Activated CD8-positive, alpha-beta memory T cell treated with anti-CD3 and anti-CD28 coated beads, Interleukin-2, amount 50 U/mL, for 1 hour (primary cell): ENCODE results near the gene GPX1.
"Not testable (repeated sequence)": the region's sequence is repeated elsewhere in the genome, so short reads cannot be mapped to it uniquely, and the experiment has no call there.

Experiments
- DNase-seq: peaks from one replicate; pipeline ENCODE4 v3.0.0-alpha.2; 2020; ENCODE audit errors: extremely low read depth

GPX1 gene

GRCh38 chr3:49357443-49358216, 523 bp downstream of the GPX1 start:
- DNase-seq = not testable (repeated sequence)

- DNase-seq = not testable (repeated sequence)
Observed at GRCh38 chr3:49357095-49357442, 1.1 kb downstream of the GPX1 start.

DNA sequence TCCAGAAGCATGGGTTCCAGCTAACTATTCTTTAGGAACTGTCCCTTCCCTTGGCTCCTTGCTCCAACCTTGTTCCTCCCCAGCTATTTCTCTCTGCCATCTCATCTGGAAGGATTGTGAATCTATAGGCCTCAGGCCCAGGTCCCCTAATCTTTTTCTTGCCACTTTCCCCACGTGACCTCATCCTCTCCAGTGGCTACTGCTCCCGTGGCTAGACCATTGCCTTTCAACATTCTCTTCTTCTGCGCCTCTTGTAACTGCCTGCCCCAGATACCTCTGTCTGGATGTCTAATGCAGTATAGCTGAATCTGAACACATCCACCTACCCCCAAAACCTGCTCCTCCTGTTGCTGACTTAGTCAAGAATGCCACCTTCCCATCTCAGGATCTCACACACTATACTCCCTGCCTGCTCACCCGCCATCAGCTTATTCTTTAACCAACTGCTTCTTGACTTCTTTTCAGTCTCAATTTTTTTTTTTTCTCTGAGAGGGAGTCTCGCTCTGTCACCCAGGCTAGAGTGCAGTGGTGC, 5.2 kb downstream of the GPX1 start:
- no peak for DNase-seq

DNA sequence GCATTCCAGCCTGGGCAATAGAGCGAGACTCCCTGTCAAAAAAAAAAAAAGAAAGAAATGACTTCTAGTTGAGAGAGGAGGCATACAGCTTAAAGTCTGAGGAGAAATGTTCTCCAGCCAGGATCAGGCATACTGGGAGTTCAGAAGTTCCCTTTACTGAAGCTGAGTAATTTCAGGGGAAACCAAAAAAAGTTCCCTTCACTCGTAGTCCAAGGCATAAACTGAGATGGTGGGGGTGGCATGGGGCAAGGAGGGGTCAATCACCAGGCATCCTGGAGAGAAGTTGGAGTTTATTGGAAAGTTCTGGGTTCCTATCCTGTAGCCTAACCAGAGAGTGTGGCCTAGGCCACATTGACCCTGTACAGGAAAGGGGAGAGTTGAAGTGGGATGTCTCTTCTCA, 5.9 kb downstream of the GPX1 start:
- no peak for DNase-seq

GRCh38 chr3:49351521-49352011, 6.6 kb downstream of the GPX1 start:
- no peak for DNase-seq

GRCh38 chr3:49349348-49350114, 8.6 kb downstream of the GPX1 start:
- no peak for DNase-seq

- not testable (repeated sequence) for DNase-seq
Observed at GRCh38 chr3:49348361-49348760, 9.8 kb downstream of the GPX1 start.

DNA sequence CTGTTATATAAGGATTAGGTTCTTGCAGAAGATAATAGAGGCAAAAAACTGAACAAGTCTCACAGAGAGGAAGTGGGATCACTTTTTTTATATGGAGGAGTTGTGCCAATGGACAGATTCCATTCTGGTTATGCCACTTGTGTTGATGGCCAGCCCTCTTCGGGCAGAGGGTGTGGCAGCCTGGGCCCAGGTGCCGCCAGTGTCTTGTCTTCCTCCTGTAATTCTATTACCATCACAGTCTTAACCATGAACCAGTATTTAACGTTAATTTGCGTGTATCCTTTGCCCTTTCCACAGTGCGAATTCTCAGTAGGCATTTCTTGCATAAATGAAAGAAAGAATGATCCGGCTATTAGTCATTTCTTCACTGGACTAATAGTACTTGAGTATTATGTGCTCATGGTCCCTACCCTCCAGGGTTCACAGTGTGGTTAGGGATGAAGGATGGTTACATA, 11.3 kb downstream of the GPX1 start:
- no peak for DNase-seq

- no peak for DNase-seq
Observed at GRCh38 chr3:49343163-49343562, 15.0 kb downstream of the GPX1 start.

DNA sequence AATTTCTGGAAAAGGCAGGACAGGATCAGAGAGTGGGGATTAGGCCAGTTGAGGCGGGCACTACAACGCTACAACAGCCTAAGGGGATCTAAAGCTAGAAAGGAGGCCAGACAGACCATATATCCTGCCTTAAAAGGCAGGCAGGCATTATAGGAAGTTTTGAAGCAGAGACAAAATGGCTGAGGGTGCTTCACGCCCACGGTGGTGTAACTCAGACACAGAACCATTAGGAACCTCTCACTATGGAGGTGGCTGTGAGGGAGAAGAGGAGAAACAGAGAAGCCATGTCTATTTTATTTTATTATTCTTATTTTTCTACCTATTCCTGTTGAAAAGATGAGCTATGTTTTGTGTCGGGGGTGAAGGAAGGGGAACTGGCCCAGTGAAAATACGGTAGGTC, 16.2 kb downstream of the GPX1 start:
- DNase-seq = no peak

GRCh38 chr3:49339941-49340800, 18.0 kb downstream of the GPX1 start, which contains the start of gene USP4:
Gene USP4 (minus strand): TSS chr3:49340053. CDS start chr3:49340024, 29 bp downstream.
- peak; percentile 75 for DNase-seq

- DNase-seq = no peak
Observed at GRCh38 chr3:49339581-49339940, 18.6 kb downstream of the GPX1 start.

GRCh38 chr3:49333916-49334633, 24.1 kb downstream of the GPX1 start:
- DNase-seq = no peak

- no peak for DNase-seq
Observed at GRCh38 chr3:49333091-49333490, 25.1 kb downstream of the GPX1 start.

GRCh38 chr3:49329186-49329585, 29.0 kb downstream of the GPX1 start:
- DNase-seq = no peak

DNA sequence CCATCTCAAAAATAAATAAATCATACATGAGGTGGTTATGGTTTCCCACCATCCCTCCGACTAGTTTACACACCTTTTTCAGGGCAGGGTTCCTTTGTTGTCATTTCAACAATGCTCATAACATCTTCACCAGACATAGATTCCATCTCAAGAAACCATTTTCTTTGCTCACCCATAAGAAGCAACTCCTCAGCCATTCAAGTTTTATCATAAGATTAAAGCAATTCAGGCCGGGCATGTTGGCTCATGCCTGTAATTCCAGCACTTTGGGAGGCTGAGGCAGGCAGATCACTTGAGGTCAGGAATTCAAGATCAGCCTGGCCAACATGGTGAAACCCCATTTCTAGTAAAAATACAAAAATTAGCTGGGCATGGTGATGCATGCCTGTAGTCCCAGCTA, 29.8 kb downstream of the GPX1 start:
- not testable (repeated sequence) for DNase-seq

- no peak for DNase-seq
Observed at GRCh38 chr3:49327485-49327884, 30.7 kb downstream of the GPX1 start.

DNA sequence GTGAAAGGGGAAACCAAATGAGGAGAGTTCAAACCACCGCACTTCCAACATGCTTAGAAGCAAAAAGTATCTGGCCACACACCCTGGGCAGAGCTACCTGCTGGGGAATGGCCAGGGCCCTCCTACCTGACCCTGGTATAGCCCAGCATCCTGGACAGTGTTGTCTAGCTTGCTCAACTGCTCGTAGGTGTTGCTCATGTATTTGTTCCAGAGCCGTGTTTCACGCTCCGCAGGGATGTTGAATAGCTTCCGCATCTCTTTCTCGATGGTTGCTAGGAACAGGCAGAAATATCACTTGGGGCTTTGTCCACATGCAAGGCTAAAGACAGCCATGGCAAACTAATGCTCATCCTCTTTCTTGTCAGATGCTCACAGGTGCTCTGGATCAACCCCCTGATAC, 33.4 kb downstream of the GPX1 start:
- DNase-seq = no peak

DNA sequence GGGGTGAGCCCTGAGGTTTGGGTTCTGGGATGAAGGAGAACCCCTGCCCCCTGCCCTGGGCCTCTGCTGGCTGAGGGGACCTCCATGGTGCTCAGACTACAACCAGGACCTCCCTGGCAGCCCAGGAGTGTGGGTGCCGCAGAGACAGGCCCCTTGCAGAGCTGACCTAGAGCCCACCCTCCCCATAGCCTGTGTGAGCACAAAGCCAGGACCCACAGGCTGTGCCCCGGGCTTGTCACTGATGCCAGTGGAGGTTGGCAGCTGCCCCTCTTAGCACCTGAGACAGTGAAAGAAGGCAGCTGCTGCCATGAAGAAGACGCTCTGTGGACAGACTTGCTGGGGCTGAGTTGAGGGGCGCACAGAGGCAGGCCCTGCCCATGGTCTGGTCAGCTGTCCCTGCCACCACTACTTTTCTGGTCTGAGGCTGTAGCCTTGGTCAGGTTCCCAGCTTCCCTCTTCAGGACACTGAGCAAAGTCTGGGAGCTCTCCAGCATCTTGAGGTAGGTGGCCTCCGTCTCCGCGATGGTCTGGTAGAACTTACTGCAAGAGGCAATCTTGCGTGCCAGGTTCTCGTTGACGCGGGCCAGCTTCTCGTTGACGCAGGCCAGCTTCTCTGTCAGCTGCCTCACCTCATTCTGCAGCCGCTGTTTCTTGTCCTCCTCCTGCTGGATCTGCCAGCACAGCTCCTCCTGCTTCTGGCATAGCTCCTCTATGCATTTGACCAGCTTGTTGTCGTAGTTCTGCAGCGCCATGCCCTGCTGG, 41.3 kb downstream of the GPX1 start:
- DNase-seq = no peak
